ENCODE data around the gene CCDC87.

The CCDC87 gene

DNA sequence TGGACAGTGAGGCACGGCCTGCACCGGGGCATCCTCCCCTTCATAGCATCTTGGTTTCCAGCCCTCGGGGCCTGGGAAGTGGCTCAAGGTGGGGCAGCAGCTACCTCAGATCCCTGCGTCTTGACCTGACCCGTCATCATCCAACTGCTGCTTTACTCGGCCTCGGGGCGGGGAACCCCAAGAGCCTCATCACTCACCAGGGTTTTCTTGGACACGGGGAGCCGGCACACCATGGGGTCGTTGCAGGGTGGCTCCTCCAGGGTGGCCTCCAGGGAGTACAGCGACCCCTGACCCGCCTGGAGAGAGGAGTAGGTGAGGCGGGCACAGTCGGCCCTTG, 25.1 kb downstream of the CCDC87 start:
- H3K27me3 Mint-ChIP-seq (ENCODE audit: low read depth): peaks cover 5% of the 10 kb centered on the region
- H3K9me3 Mint-ChIP-seq: no peaks in the 10 kb centered on the region
- no peaks in the 10 kb centered on the region for H3K36me3 Mint-ChIP-seq (ENCODE audit: low read depth)
- TF ChIP-seq, protein P1, sequence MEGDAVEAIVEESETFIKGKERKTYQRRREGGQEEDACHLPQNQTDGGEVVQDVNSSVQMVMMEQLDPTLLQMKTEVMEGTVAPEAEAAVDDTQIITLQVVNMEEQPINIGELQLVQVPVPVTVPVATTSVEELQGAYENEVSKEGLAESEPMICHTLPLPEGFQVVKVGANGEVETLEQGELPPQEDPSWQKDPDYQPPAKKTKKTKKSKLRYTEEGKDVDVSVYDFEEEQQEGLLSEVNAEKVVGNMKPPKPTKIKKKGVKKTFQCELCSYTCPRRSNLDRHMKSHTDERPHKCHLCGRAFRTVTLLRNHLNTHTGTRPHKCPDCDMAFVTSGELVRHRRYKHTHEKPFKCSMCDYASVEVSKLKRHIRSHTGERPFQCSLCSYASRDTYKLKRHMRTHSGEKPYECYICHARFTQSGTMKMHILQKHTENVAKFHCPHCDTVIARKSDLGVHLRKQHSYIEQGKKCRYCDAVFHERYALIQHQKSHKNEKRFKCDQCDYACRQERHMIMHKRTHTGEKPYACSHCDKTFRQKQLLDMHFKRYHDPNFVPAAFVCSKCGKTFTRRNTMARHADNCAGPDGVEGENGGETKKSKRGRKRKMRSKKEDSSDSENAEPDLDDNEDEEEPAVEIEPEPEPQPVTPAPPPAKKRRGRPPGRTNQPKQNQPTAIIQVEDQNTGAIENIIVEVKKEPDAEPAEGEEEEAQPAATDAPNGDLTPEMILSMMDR (IDR thresholded peaks at IDR 0.05; ENCODE audit: unreplicated experiment in 3 of 3): no peak
- peaks cover 13% of the 10 kb centered on the region for H3K4me1 Mint-ChIP-seq
- no peak overlapping the region for H3K27ac Mint-ChIP-seq
- no peak overlapping the region for H3K4me3 Mint-ChIP-seq

DNA sequence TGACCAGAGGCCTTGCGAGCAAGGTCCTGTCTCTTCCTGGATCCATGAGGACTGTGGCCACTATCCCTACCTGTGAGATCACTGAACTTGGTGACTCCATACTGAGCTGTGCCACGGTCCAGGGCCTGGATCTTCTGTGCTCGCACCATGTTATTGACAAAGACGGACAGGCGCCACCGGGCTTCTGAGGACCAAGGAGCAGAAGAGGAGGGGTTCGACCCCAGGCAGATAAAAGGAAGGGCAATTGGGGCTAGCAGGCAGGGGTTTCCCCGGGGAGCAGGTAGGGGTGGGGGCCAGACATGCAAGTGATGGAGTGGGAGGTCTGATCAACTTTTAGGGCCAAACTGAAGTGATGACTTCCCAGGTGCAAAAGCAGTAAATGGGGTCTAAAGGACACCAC, 26.6 kb downstream of the CCDC87 start:
- H3K27ac Mint-ChIP-seq: no peak overlapping the region
- TF ChIP-seq, protein P1 (IDR thresholded peaks at IDR 0.05; ENCODE audit: unreplicated experiment in 3 of 3): no peak
- no peaks in the 10 kb centered on the region for H3K9me3 Mint-ChIP-seq
- no peaks in the 10 kb centered on the region for H3K36me3 Mint-ChIP-seq (ENCODE audit: low read depth)
- H3K4me1 Mint-ChIP-seq: peaks cover 13% of the 10 kb centered on the region
- no peak overlapping the region for H3K4me3 Mint-ChIP-seq
- H3K27me3 Mint-ChIP-seq (ENCODE audit: low read depth): peaks cover 5% of the 10 kb centered on the region

DNA sequence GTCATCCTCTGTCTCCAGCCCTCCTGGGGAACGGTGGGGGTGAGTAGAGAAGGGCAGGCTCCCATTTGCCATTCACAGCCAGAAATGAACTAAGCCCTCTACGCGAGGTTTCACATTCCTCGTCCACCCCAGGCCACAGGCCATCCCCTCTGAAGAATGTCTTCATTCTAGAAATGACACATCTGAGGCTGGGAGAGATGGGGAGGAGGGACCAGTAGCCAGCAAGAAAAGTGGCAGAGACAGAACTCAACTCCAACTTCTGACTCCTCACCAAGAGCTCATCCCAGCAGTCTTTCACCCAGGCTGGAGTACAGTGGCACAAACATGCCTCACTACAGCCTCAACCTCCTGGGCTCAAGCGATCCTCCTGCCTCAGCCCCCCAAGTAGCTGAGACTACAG, 27.9 kb downstream of the CCDC87 start:
- Mint-ChIP-seq H3K36me3 (ENCODE audit: low read depth) (no peaks in the 10 kb centered on the region), H3K27me3 (ENCODE audit: low read depth) (peaks cover under 1% of the 10 kb centered on the region)

DNA sequence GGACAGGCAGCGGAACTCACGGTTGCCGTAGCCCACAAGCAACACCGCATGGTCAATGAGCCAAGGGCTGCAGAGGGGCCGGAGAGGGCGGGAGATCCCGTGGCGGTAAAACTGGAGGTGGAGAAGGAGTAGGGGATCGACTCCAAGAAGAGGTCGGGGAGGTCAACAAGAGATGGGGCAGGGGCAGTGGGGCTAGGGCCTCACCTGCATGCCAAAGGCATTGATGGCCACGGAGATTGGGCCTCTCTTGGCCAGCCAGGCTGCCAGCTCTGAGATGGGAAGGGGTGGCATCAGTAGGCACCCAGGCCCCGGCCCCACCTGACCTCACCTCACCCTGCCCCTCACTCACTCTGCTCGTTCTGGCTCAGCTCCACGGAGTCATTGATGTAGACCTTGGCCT, 28.3 kb downstream of the CCDC87 start:
- H3K27ac Mint-ChIP-seq: no peak overlapping the region
- H3K4me1 Mint-ChIP-seq: no peaks in the 10 kb centered on the region
- H3K27me3 Mint-ChIP-seq (ENCODE audit: low read depth): no peaks in the 10 kb centered on the region
- no peaks in the 10 kb centered on the region for H3K9me3 Mint-ChIP-seq
- TF ChIP-seq, protein P1 (IDR thresholded peaks at IDR 0.05; ENCODE audit: unreplicated experiment in 3 of 3): no peak
- no peak overlapping the region for H3K4me3 Mint-ChIP-seq
- H3K36me3 Mint-ChIP-seq (ENCODE audit: low read depth): no peaks in the 10 kb centered on the region

More for the DNA sequence above, 27.9 kb downstream of the CCDC87 start:
- Mint-ChIP-seq H3K4me3 (no peak overlapping the region), H3K27ac (no peak overlapping the region), H3K9me3 (no peaks in the 10 kb centered on the region), H3K4me1 (peaks cover 3% of the 10 kb centered on the region)
- TF ChIP-seq, protein P1 (IDR thresholded peaks at IDR 0.05; ENCODE audit: unreplicated experiment in 3 of 3): no peak

DNA sequence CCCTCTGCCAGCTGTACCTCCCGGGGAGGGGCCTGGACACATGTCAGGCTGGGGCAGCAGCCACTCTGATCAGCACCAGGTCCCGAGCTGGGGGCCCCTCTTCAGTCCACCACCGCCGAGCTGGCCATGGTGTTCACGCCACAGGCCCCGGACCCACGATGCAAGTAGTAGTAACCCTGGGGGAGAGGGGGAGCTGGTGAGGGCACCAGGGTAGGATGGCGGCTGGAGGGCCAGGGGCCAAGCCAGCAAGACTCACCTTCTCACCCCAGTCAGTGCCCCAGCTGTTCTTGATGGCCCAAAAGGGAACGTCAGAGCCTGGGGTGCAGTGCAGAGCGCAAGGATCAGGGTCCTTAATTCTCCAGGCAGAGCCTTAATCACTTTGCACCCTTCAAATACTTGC, 29.0 kb downstream of the CCDC87 start:
- Mint-ChIP-seq H3K27me3 (ENCODE audit: low read depth) (no peaks in the 10 kb centered on the region), H3K27ac (no peak overlapping the region), H3K4me3 (no peak overlapping the region), H3K4me1 (no peaks in the 10 kb centered on the region), H3K36me3 (ENCODE audit: low read depth) (no peaks in the 10 kb centered on the region), H3K9me3 (no peaks in the 10 kb centered on the region)
- TF ChIP-seq, protein P1 (IDR thresholded peaks at IDR 0.05; ENCODE audit: unreplicated experiment in 3 of 3): no peak

DNA sequence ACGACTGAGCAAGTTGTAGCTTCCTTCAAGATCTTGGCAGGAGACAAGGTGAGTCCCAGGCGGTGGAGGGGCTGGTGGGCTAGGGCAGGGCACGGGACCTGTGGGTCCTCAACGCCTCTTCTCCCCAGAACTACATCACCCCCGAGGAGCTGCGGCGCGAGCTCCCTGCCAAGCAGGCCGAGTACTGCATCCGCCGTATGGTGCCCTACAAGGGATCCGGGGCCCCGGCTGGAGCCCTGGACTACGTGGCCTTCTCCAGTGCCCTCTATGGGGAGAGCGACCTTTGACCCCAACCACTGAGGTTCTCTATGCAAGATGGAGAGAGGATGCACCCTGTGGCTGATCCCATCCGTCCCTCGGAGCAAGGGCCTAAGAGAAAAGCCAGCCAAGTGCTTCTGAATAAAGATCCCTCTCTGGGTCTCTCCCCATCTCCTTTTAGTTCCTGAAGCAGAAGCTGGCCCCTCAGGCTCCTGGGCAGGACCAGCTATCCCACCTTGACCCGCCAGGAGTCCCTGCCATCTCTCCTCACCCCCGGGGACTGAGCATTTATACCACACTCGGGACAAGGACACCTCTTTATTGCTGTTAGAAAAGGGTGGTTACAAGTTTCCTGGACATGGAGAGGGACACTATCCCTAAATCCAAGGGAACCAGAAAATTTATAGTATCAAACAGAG, 29.8 kb downstream of the CCDC87 start:
- no peaks in the 10 kb centered on the region for H3K4me1 Mint-ChIP-seq

More for the DNA sequence above, 29.8 kb downstream of the CCDC87 start:
- Mint-ChIP-seq H3K9me3 (no peaks in the 10 kb centered on the region), H3K36me3 (ENCODE audit: low read depth) (no peaks in the 10 kb centered on the region), H3K4me3 (no peak overlapping the region), H3K27ac (no peak overlapping the region), H3K27me3 (ENCODE audit: low read depth) (no peaks in the 10 kb centered on the region)
- TF ChIP-seq, protein P1 (IDR thresholded peaks at IDR 0.05; ENCODE audit: unreplicated experiment in 3 of 3): no peak

All from nephron (organoid).